SH-SY5Y (cell line): ENCODE data around the gene SFRP4.

Experiments used
- GATA2 ChIP-seq: IDR thresholded peaks from 2 replicates; pipeline ENCODE4 v1.6.1; 2011; ENCODE audit warnings: mild to moderate bottlenecking, low read depth, low read length
- GATA3 ChIP-seq: IDR thresholded peaks from 2 replicates; pipeline ENCODE4 v1.6.1; 2011; ENCODE audit warnings: low read depth, mild to moderate bottlenecking, low read length, moderate library complexity

The SFRP4 gene

DNA sequence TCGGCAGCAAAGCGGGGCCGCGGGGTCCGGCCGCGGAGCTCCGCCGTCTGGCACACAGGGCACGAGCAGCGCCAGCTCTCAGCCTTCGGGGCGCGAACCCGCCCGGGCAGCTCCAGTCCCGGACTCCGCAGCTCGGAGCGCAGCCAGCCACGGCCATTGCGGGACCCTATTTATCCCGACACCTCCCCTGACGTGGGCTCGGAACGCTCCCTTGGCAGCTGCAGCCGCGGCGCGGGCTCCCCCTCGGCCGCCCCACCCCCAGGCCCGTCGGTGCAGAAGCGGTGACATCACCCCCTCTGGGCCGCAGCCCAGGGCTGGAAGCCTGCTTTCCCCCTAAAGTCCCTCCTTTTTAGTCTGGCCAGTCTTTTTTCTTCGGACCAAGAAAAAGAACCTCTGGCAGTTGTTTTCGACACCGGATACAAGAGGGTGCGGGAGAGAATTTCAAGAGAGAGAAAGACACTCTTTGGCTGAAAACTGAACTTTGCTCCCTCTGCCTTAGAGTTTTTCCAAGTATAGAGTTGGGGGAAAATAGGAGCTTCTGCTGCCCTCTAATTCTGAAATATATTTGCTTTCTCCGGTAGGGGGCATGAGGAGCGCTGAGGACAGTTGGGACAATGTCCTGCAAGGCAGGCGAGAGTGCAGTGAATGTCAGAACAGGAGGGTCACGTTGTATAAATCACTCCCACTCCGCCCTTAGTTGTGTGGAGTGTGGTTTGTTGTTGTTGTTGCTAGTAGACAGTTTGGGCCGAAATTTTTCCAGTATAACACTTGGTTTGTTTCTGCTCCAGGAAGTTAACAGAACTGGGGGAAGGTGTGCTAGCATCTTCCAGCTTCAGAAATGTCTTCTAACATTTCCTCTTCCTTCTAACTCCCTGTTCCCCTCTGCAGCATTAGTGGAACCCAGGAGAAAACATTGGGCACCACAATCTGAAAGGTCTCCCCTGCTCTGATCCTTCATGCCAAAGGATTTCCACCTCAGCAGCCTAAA, at the start of gene SFRP4:
Gene SFRP4 (minus strand): TSS at position 145 of the 988 bp plus-strand sequence. CDS start 280 bp downstream, outside the sequence.
- TF ChIP-seq GATA3 (no peak), GATA2 (no peak)

GRCh38 chr7:37964196-37964595, 47.6 kb upstream of the SFRP4 start:
- TF ChIP-seq GATA2 = no peak
- TF ChIP-seq GATA3 = no peak

- TF ChIP-seq GATA2 (no peak), GATA3 (no peak)
These were observed 44.6 kb upstream of the SFRP4 start for GRCh38 chr7:37961251-37961650.

- TF ChIP-seq GATA3 (no peak), GATA2 (no peak)
These were observed 43.9 kb upstream of the SFRP4 start for GRCh38 chr7:37960483-37960882.

GRCh38 chr7:37957221-37957970, 40.8 kb upstream of the SFRP4 start:
- TF ChIP-seq GATA2 (no peak), GATA3 (no peak)

DNA sequence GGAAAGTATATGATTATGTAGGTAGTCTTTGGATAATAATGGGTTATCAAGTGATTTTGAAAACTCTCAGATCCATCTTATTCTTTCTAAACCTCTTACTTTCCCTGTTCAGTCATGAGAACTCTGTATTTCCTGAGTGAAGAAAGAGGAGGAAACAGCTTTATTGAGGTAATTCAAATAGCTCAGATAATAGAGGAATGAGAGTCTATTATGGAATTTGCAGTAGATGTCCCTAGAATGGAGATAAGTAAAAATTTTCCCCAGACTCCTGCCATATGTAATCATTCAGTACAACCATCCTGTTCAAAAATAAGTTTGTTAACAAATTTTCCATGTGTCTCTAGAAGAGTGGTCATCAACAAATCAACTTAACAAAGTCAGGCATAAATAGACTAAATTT, 40.2 kb upstream of the SFRP4 start:
- no peak for TF ChIP-seq GATA3
- TF ChIP-seq GATA2 = no peak

DNA sequence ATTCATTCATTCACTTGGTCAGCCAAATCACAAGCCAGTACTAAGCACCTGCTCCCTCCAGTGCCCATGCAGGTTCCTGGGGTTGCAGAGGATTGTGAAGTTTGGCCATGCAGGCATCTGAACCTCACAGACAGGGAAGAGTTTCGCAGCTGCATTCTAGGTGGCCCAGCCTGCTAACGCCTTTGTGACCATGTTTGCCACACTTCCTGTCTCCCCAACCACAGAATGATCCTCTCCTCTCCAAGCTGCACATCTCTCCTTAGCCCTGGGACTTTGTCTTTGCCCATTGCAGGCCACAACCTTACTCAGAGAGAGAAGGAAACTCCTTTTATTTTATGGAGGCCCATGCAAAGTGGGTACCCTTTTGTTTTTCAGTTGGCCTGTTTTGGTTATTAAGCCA, 35.6 kb upstream of the SFRP4 start:
- TF ChIP-seq GATA3 = no peak
- no peak for TF ChIP-seq GATA2

- no peak for TF ChIP-seq GATA2
- TF ChIP-seq GATA3 = no peak
These were observed 31.3 kb upstream of the SFRP4 start for GRCh38 chr7:37947941-37948210.

DNA sequence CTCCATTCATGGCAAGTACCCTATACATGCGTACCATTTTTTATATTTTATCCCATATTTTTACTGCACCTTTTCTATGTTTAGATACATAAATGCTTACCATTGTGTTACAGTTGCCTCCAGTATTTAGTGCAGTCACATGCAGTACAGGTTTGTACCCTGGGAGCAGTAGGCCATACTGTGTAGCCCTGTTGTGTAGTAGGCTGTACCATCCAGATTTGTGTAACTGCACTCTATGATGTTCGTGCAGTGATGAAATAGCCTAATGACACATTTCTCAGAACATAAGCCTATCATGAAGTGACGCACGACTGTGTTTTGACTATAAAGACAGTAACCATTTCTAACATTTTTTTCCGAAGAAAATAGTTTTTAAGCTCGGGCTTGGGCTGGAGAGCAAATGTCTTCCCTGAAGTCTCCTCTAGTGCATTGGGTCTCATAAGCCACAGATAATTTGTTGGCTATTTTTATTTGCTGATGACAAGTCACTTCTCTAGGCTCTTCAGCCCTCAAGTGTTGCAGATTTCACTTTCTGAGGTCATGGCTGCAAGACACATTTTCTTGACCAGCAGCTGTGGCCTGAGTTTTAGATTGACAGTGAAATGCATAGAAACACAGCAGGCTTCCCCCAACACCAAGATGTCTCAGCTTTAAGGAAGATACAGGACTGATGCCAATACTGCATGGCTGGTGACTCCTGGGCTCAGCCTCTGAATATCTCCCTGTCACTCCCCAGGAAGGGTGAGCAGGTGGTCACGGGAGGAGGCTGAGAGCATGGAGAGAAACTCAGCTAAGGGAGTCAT, 30.7 kb upstream of the SFRP4 start:
- no peak for TF ChIP-seq GATA2
- no peak for TF ChIP-seq GATA3

- TF ChIP-seq GATA2 (no peak), GATA3 (no peak)
These were observed 28.7 kb upstream of the SFRP4 start for GRCh38 chr7:37945336-37945735.

DNA sequence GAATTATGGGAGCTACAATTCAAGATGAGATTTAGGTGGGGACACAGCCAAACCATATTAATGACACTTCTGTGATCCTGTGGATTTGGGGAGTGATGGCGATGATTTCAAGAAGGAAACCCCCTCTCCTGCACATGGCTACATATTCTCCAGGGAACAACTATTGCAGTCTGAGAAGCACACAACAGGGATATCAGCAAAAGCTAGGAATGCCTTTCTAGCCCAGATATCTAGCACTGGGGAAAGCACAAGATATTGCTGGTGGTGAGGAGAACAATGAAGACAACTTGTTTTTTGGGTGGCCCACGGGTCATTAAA, 28.1 kb upstream of the SFRP4 start:
- TF ChIP-seq GATA2 = no peak
- TF ChIP-seq GATA3 = no peak

DNA sequence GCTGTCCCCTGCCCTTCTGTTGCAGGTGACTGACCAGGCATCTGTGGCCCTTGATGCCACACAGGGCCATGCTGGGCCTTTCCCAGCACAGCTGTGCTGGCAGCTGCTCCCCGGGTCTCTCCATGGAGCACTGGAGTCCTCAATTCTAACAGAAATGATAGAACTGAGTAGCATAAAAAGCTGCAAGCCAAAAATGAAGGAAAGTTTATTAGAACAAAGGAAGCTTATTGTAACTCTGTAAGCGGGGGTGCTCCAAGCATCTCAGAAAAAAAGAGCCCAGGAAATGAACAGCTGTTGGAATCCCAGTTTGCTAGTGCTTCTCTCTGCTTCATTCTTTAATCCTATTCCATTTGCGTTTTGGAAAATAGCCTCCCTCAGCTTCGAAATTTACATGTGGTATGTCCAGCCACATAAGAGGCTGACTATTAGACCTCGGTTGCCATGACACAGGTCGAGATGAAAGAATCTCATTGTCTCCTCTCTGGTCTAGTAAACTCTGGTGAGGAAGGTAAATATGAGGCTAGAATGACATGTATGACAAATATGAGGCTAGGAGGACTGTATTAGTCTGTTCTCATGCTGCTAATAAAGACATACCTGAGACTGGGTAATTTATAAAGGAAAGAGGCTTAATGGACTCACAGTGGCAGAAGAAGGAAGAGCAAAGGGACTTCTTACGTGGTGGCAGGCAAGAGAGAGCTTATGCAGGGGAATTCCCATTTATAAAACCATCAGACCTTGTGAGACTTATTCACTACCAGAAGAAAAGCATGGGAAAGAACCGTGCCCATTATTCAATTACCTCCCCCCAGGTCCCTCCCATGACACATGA, 27.5 kb upstream of the SFRP4 start:
- TF ChIP-seq GATA3 = no peak
- TF ChIP-seq GATA2 = no peak

- TF ChIP-seq GATA2 (no peak), GATA3 (no peak)
These were observed 26.5 kb upstream of the SFRP4 start for GRCh38 chr7:37942934-37943610.
